ENCODE results near the gene FAM184A.

DNA sequence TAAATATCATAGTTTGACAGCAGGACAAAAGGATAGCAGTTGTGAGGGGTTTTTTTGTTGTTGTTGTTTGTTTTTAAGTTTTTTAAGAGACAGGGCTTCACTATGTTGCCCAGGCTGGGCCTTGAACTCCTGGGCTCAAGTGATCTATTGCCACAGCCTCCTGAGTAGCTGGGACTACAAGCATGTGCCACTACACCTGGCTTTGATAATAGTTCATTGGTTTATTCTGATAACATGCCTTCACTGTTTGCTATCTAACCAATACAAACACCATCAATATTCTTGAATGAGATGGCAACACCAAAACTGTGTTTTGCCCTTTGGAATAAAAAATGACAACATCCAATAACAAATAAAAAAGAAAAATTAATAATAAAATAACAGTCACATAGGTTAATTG lies 41.2 kb downstream of the FAM184A start:
- TF ChIP-seq, protein P1, sequence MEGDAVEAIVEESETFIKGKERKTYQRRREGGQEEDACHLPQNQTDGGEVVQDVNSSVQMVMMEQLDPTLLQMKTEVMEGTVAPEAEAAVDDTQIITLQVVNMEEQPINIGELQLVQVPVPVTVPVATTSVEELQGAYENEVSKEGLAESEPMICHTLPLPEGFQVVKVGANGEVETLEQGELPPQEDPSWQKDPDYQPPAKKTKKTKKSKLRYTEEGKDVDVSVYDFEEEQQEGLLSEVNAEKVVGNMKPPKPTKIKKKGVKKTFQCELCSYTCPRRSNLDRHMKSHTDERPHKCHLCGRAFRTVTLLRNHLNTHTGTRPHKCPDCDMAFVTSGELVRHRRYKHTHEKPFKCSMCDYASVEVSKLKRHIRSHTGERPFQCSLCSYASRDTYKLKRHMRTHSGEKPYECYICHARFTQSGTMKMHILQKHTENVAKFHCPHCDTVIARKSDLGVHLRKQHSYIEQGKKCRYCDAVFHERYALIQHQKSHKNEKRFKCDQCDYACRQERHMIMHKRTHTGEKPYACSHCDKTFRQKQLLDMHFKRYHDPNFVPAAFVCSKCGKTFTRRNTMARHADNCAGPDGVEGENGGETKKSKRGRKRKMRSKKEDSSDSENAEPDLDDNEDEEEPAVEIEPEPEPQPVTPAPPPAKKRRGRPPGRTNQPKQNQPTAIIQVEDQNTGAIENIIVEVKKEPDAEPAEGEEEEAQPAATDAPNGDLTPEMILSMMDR (IDR thresholded peaks at IDR 0.05): no peak
- TF ChIP-seq POLR2A (IDR thresholded peaks at IDR 0.05; ENCODE audit: low read depth): no peak
- no peak for TF ChIP-seq EP300 (IDR thresholded peaks at IDR 0.05)
- TF ChIP-seq POLR2AphosphoS5 (IDR thresholded peaks at IDR 0.05): no peak

All from esophagus muscularis mucosa (tissue), 4 donors.